IMR-90 (cell line): ENCODE results near the gene SH3GLB2.

ENCODE experiments used
- CEBPB ChIP-seq: IDR thresholded peaks from 2 replicates; pipeline ENCODE4 v1.6.1; 2012; ENCODE audit warnings: low read depth, low read length, improper control_type of control experiment
- CTCF ChIP-seq: conservative IDR thresholded peaks from 2 replicates; pipeline ENCODE4 v1.5.1; 2012; ENCODE audit warnings: mild to moderate bottlenecking, low read depth, low read length, improper control_type of control experiment
- POLR2A ChIP-seq: IDR thresholded peaks from 2 replicates; pipeline ENCODE4 v1.6.1; 2012; ENCODE audit warnings: mild to moderate bottlenecking, low read depth, low read length

GRCh38 chr9:129022037-129022436 lies 6.1 kb downstream of the SH3GLB2 start:
- no peak for TF ChIP-seq CTCF
- no peak for TF ChIP-seq POLR2A
- TF ChIP-seq CEBPB: no peak
